HCT116 (cell line): ENCODE measurements around the gene SLCO2A1. TPM values are rescaled to one million over a fixed set of nuclear protein-coding genes. Genes with fewer than 3 reads are reported as not detected.

Experiments used
- ATAC-seq: fragments of 200-7000 bp; cut with Tn5 transposase; 2 replicates; pipeline ENCODE4 v1.9.1; 2020; ENCODE audit warnings: mild to moderate bottlenecking, moderate library complexity
- BruUV-seq: library from RNA; stranded (reverse); fragments of 400-500 nt; replicated peaks from 2 replicates; lab custom pipeline; 2021; lab: Mats Ljungman, UMichigan
- CTCF ChIA-PET: fragments of 300-600 bp; sonication (Branson Sonifier 250); formaldehyde crosslinking; loops from one replicate; lab custom pipeline; 2021; ENCODE audit warnings: antibody characterized with exemption; lab: Charles Lee
- POLR2A ChIA-PET: fragments of 300-600, 350-600 bp; sonication (Branson Sonifier 250); formaldehyde crosslinking; loops from one replicate; lab custom pipeline; 2021; ENCODE audit warnings: antibody characterized with exemption; lab: Charles Lee
- RAD21 ChIA-PET, 2 experiments: fragments of 300-600 bp; sonication (Branson Sonifier 250); formaldehyde crosslinking; loops; one replicate each; lab custom pipeline; 2023; ENCODE audit warnings: low total read pairs in 2 of 2; ENCODE audit not compliant: uncharacterized antibody in 2 of 2, unreplicated experiment in 2 of 2, low non-redundant PET in 1 of 2; lab: Charles Lee
- DNase-seq: peaks from one replicate; pipeline ENCODE4 v3.0.0-alpha.2; 2010; ENCODE audit warnings: low read depth, low spot score
- H2AFZ ChIP-seq: fragments of 200-600 bp; shearing (Covaris generic), sonication (generic); 2 replicates; pipeline ENCODE4 v1.6.1; 2017; ENCODE audit warnings: low read depth, mixed run types, mixed read lengths, antibody characterized with exemption, low read length; ENCODE audit not compliant: poor library complexity, severe bottlenecking
- H3K27ac ChIP-seq: 2 replicates; pipeline ENCODE4 v1.5.1; 2012; ENCODE audit warnings: low read depth, low read length
- H3K27me3 ChIP-seq: fragments of 200-600 bp; sonication (generic); 2 replicates; pipeline ENCODE4 v1.6.1; 2016; ENCODE audit warnings: mixed run types, low read length, mixed read lengths; ENCODE audit not compliant: insufficient read depth
- H3K36me3 ChIP-seq, 2 experiments: fragments of 200-500 bp in 1 of 2; fragments of 200-600 bp in 1 of 2; sonication (Bioruptor generic) in 1 of 2; sonication (generic) in 1 of 2; 2 replicates each; pipeline versions ENCODE4 v1.5.1 to v1.6.1; 2014 to 2016; ENCODE audit warnings: low read length in 2 of 2, inconsistent platforms in 1 of 2, mixed read lengths in 1 of 2, mixed run types in 1 of 2; ENCODE audit not compliant: insufficient read depth in 2 of 2, control insufficient read depth in 1 of 2
- H3K4me1 ChIP-seq, 2 experiments: fragments of 200-600 bp in 1 of 2; sonication (generic) in 1 of 2; 2 replicates each; pipeline versions ENCODE4 v1.5.1 to v1.6.1; 2012 to 2017; ENCODE audit warnings: low read length in 2 of 2, inconsistent platforms in 1 of 2, mild to moderate bottlenecking in 1 of 2, mixed read lengths in 1 of 2, mixed run types in 1 of 2, moderate library complexity in 1 of 2; ENCODE audit not compliant: insufficient read depth in 2 of 2, control insufficient read depth in 1 of 2
- H3K4me2 ChIP-seq: fragments of 200-600 bp; sonication (generic); 2 replicates; pipeline ENCODE4 v1.6.1; 2017; ENCODE audit warnings: mixed run types, low read length, mixed read lengths
- H3K4me3 ChIP-seq, 2 experiments: fragments of 200-600 bp in 1 of 2; sonication (generic) in 1 of 2; replicated peaks in 1 of 2; 2 replicates each; pipeline ENCODE4 v1.5.1; 2011 to 2016; ENCODE audit warnings: low read length in 2 of 2, control low read depth in 1 of 2, low read depth in 1 of 2, mild to moderate bottlenecking in 1 of 2, mixed read lengths in 1 of 2, mixed run types in 1 of 2
- H3K79me2 ChIP-seq: fragments of 200-600 bp; sonication (generic); 2 replicates; pipeline ENCODE4 v1.6.1; 2017; ENCODE audit warnings: mild to moderate bottlenecking, mixed run types, low read length, moderate library complexity, mixed read lengths; ENCODE audit not compliant: insufficient read depth
- H3K9ac ChIP-seq: fragments of 200-600 bp; sonication (generic); 2 replicates; pipeline ENCODE4 v1.6.1; 2016; ENCODE audit warnings: low read length, mixed read lengths
- H3K9me2 ChIP-seq: fragments of 200-600 bp; sonication (generic), shearing (Covaris generic); 2 replicates; pipeline ENCODE4 v1.6.1; 2017; ENCODE audit warnings: mixed run types, mild to moderate bottlenecking, moderate library complexity; ENCODE audit not compliant: insufficient read depth
- H3K9me3 ChIP-seq, 2 experiments: fragments of 200-500 bp in 1 of 2; fragments of 200-600 bp in 1 of 2; sonication (Bioruptor generic) in 1 of 2; sonication (generic) in 1 of 2; 2 replicates each; pipeline ENCODE4 v1.6.1; 2014 to 2017; ENCODE audit warnings: low read length in 2 of 2, mixed read lengths in 2 of 2, inconsistent platforms in 1 of 2, low read depth in 1 of 2, mild to moderate bottlenecking in 1 of 2, mixed run types in 1 of 2, moderate library complexity in 1 of 2; ENCODE audit not compliant: control insufficient read depth in 1 of 2, insufficient read depth in 1 of 2
- H4K20me1 ChIP-seq: fragments of 200-600 bp; sonication (generic), shearing (Covaris generic); 2 replicates; pipeline ENCODE4 v1.6.1; 2017; ENCODE audit warnings: mixed run types, mild to moderate bottlenecking, moderate library complexity; ENCODE audit not compliant: insufficient read depth
- CBX3 ChIP-seq: IDR thresholded peaks from 2 replicates; pipeline ENCODE4 v1.6.1; 2012; ENCODE audit warnings: low read depth
- CEBPB ChIP-seq: IDR thresholded peaks from 2 replicates; pipeline ENCODE4 v1.6.1; 2012; ENCODE audit warnings: low read depth
- EGR1 ChIP-seq: IDR thresholded peaks from 2 replicates; pipeline ENCODE4 v1.6.1; 2012; ENCODE audit warnings: low read depth
- ELF1 ChIP-seq: IDR thresholded peaks from 2 replicates; pipeline ENCODE4 v1.6.1; 2012; ENCODE audit warnings: low read depth, borderline replicate concordance
- EZH2phosphoT487 ChIP-seq: fragments of 200-600 bp; IDR thresholded peaks from 2 replicates; pipeline ENCODE4 v1.6.1; 2018; ENCODE audit warnings: antibody characterized with exemption, borderline replicate concordance
- FOSL1 ChIP-seq: IDR thresholded peaks from 2 replicates; pipeline ENCODE4 v1.6.1; 2012; ENCODE audit warnings: low read depth
- JUND ChIP-seq: IDR thresholded peaks from 2 replicates; pipeline ENCODE4 v1.6.1; 2012
- POLR2A ChIP-seq: IDR thresholded peaks from 2 replicates; pipeline ENCODE4 v1.7.0; 2011; ENCODE audit warnings: borderline replicate concordance; ENCODE audit not compliant: insufficient read depth, insufficient read length; ENCODE audit errors: extremely low read depth
- POLR2AphosphoS5 ChIP-seq: IDR thresholded peaks from 2 replicates; pipeline ENCODE4 v1.6.1; 2011; ENCODE audit warnings: mild to moderate bottlenecking, low read depth, low read length, moderate library complexity
- RAD21 ChIP-seq: IDR thresholded peaks from 2 replicates; pipeline ENCODE4 v1.6.1; 2012; ENCODE audit warnings: low read depth, mild to moderate bottlenecking
- SIN3A ChIP-seq: IDR thresholded peaks from 2 replicates; pipeline ENCODE4 v1.6.1; 2012; ENCODE audit warnings: low read depth
- SP1 ChIP-seq: IDR thresholded peaks from 2 replicates; pipeline ENCODE4 v1.6.1; 2012; ENCODE audit warnings: low read depth
- SRF ChIP-seq: IDR thresholded peaks from 2 replicates; pipeline ENCODE4 v1.6.1; 2012; ENCODE audit warnings: low read depth
- TCF7L2 ChIP-seq: IDR thresholded peaks from 2 replicates; pipeline ENCODE4 v1.7.0; 2011; ENCODE audit warnings: borderline replicate concordance, inconsistent platforms; ENCODE audit not compliant: insufficient read depth, insufficient read length; ENCODE audit errors: extremely low read depth
- YY1 ChIP-seq: IDR thresholded peaks from 2 replicates; pipeline ENCODE4 v1.6.1; 2011; ENCODE audit warnings: low read length, low read depth, moderate library complexity, mild to moderate bottlenecking; ENCODE audit not compliant: insufficient replicate concordance; ENCODE audit errors: extremely low read depth
- ZNF274 ChIP-seq: fragments of 200-500 bp; sonication (Bioruptor generic); IDR thresholded peaks from 2 replicates; pipeline ENCODE4 v1.6.1; 2014; ENCODE audit warnings: mild to moderate bottlenecking, low read depth, low read length, inconsistent platforms
- intact Hi-C: fragments of 100-400 bp; cut with micrococcal nuclease; formaldehyde crosslinking; loops from 2 replicates; pipeline ENCODE4 v1.10.0; 2022
- total RNA-seq: library from RNA; stranded (reverse); gene quantifications from one replicate; pipeline ENCODE4 v1.2.1, GENCODE V29; 2021; ENCODE audit not compliant: unreplicated experiment
- TF ChIP-seq, protein P1 (sequence below): IDR thresholded peaks from 2 replicates; pipeline ENCODE4 v1.6.1; 2012
- TF ChIP-seq, protein P2 (sequence below), 3 experiments: fragments of 200-600 bp in 1 of 3; sonication (generic) in 1 of 3; IDR thresholded peaks in 2 of 3; conservative IDR thresholded peaks in 1 of 3; 2 replicates each; pipeline ENCODE4 v1.5.1; 2012 to 2017; ENCODE audit warnings: low read depth in 2 of 3, low read length in 2 of 3, antibody characterized with exemption in 1 of 3, borderline replicate concordance in 1 of 3, control low read depth in 1 of 3, mild to moderate bottlenecking in 1 of 3, mixed read lengths in 1 of 3, mixed run types in 1 of 3, moderate library complexity in 1 of 3; ENCODE audit not compliant: insufficient read depth in 1 of 3
- TF ChIP-seq, protein P3 (sequence below): IDR thresholded peaks from 2 replicates; pipeline ENCODE4 v1.6.1; 2012; ENCODE audit warnings: low read depth
- TF ChIP-seq, protein P4 (sequence below): IDR thresholded peaks from 2 replicates; pipeline ENCODE4 v1.6.1; 2012

The SLCO2A1 gene
- total RNA-seq, 1 experiment from 2014 or later, result 0.52 TPM

DNA sequence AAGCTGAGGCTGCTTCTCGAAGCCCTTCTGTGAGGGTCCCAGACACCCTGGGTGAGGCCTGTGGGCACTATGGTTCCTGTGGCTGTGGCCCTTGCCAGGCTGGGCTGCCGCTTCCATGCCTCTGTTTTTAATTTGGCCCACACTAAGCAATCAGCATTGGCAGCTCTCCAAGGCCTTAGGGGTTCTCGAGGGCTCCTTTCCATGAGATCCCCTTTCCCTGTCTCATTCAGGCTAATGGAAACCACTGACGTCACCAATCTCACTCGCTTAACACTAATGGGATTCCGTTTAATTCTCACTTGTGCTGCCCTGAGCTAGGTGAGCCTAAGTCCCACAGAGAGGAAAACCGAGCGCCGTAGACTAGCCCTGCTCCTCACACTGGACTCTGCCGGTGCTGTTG is 73.8 kb downstream of the SLCO2A1 start:
- ChIA-PET CTCF (no interaction called here), RAD21 (no interaction called here)
- Histone ChIP-seq H3K9me2 (no peaks in the 10 kb centered on the region), H4K20me1 (no peaks in the 10 kb centered on the region)
- DNase-seq, result no peak
- BruUV-seq, result no TSS peak
- no peak for ATAC-seq
- intact Hi-C loops, result no loop called here
- no peak for TF ChIP-seq EGR1
- no peak for TF ChIP-seq ELF1
- no peak for TF ChIP-seq SRF
- TF ChIP-seq ZNF274, result no peak
- TF ChIP-seq, protein P1, sequence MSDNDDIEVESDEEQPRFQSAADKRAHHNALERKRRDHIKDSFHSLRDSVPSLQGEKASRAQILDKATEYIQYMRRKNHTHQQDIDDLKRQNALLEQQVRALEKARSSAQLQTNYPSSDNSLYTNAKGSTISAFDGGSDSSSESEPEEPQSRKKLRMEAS, result no peak
- TF ChIP-seq YY1, result no peak
- no peak for TF ChIP-seq EZH2phosphoT487
- TF ChIP-seq RAD21, result no peak
- no peak for TF ChIP-seq SIN3A
- no peak for TF ChIP-seq JUND
- TF ChIP-seq, protein P2, sequence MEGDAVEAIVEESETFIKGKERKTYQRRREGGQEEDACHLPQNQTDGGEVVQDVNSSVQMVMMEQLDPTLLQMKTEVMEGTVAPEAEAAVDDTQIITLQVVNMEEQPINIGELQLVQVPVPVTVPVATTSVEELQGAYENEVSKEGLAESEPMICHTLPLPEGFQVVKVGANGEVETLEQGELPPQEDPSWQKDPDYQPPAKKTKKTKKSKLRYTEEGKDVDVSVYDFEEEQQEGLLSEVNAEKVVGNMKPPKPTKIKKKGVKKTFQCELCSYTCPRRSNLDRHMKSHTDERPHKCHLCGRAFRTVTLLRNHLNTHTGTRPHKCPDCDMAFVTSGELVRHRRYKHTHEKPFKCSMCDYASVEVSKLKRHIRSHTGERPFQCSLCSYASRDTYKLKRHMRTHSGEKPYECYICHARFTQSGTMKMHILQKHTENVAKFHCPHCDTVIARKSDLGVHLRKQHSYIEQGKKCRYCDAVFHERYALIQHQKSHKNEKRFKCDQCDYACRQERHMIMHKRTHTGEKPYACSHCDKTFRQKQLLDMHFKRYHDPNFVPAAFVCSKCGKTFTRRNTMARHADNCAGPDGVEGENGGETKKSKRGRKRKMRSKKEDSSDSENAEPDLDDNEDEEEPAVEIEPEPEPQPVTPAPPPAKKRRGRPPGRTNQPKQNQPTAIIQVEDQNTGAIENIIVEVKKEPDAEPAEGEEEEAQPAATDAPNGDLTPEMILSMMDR (IDR thresholded peaks at IDR 0.05 in 2 of 3, conservative IDR thresholded peaks at IDR 0.05 in 1 of 3; ENCODE audit: borderline replicate concordance in 1 of 3, insufficient read depth in 1 of 3, low read depth in 2 of 3, low read length in 2 of 3), result no peak
- TF ChIP-seq FOSL1, result no peak
- TF ChIP-seq, protein P3, sequence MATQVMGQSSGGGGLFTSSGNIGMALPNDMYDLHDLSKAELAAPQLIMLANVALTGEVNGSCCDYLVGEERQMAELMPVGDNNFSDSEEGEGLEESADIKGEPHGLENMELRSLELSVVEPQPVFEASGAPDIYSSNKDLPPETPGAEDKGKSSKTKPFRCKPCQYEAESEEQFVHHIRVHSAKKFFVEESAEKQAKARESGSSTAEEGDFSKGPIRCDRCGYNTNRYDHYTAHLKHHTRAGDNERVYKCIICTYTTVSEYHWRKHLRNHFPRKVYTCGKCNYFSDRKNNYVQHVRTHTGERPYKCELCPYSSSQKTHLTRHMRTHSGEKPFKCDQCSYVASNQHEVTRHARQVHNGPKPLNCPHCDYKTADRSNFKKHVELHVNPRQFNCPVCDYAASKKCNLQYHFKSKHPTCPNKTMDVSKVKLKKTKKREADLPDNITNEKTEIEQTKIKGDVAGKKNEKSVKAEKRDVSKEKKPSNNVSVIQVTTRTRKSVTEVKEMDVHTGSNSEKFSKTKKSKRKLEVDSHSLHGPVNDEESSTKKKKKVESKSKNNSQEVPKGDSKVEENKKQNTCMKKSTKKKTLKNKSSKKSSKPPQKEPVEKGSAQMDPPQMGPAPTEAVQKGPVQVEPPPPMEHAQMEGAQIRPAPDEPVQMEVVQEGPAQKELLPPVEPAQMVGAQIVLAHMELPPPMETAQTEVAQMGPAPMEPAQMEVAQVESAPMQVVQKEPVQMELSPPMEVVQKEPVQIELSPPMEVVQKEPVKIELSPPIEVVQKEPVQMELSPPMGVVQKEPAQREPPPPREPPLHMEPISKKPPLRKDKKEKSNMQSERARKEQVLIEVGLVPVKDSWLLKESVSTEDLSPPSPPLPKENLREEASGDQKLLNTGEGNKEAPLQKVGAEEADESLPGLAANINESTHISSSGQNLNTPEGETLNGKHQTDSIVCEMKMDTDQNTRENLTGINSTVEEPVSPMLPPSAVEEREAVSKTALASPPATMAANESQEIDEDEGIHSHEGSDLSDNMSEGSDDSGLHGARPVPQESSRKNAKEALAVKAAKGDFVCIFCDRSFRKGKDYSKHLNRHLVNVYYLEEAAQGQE, result no peak
- TF ChIP-seq, protein P4, sequence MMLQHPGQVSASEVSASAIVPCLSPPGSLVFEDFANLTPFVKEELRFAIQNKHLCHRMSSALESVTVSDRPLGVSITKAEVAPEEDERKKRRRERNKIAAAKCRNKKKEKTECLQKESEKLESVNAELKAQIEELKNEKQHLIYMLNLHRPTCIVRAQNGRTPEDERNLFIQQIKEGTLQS, result no peak
- no peak for TF ChIP-seq SP1
- no peak for TF ChIP-seq CBX3
- TF ChIP-seq POLR2A, result no peak
- TF ChIP-seq TCF7L2, result no peak
- TF ChIP-seq POLR2AphosphoS5, result no peak
- TF ChIP-seq CEBPB, result no peak
- TF ChIP-seq, all 23 proteins: peak for 0
- Histone ChIP-seq H3K36me3 (no peaks in the 10 kb centered on the region), H3K27ac (no peak overlapping the region), H2AFZ (no peak overlapping the region), H3K4me3 (no peak overlapping the region), H3K9me3 (no peaks in the 10 kb centered on the region), H3K4me1 (no peaks in the 10 kb centered on the region), H3K79me2 (no peaks in the 10 kb centered on the region), H3K27me3 (peaks cover 11% of the 10 kb centered on the region; the same call in 1 of the 2 replicates), H3K4me2 (no peak overlapping the region), H3K9ac (no peak overlapping the region)
- POLR2A ChIA-PET, result no interaction called here
